ENCODE results near the gene SUSD1. TPM values are rescaled to one million over a fixed set of nuclear protein-coding genes. Genes with fewer than 3 reads are reported as not detected.
"Not testable (repeated sequence)": the region's sequence is repeated elsewhere in the genome, so short reads cannot be mapped to it uniquely, and the experiment has no call there.

The SUSD1 gene
- total and polyA plus RNA-seq, 8 donors, result 1.6 to 50.4 (median 21.1) TPM

GRCh38 chr9:112198646-112199045 lies 23.5 kb upstream of the SUSD1 start:
- Histone ChIP-seq H3K9me3 (no peaks in the 10 kb centered on the region), H3K4me3 (no peak overlapping the region), H3K4me1 (no peaks in the 10 kb centered on the region), H3K27me3 (no peaks in the 10 kb centered on the region), H3K36me3 (no peaks in the 10 kb centered on the region), H3K27ac (no peak overlapping the region)
- TF ChIP-seq CTCF (IDR thresholded peaks at IDR 0.05), result no peak
- no peak for TF ChIP-seq POLR2AphosphoS5 (IDR thresholded peaks at IDR 0.05)
- no peak for TF ChIP-seq POLR2A (IDR thresholded peaks at IDR 0.05)
- TF ChIP-seq EP300 (IDR thresholded peaks at IDR 0.05), result no peak
- DNase-seq, result peak in 1 of 2 donors; percentile 4
- intact Hi-C loops (cut with DNase I; ENCODE audit: low total_unique reads), result no loop called here
- WGBS, 5 donors, result 45 to 79% (median 68%) methylated on average over 4 of the region's 4 CpGs

GRCh38 chr9:112194969-112195431 lies 19.9 kb upstream of the SUSD1 start:
- Histone ChIP-seq H3K36me3 (no peaks in the 10 kb centered on the region), H3K4me3 (no peak overlapping the region), H3K27me3 (no peaks in the 10 kb centered on the region), H3K4me1 (no peaks in the 10 kb centered on the region), H3K9me3 (no peaks in the 10 kb centered on the region), H3K27ac (peak overlapping the region in 1 of 5 donors; percentile 34)
- WGBS, 5 donors, result 71 to 87% (median 77%) methylated on average over 4 of the region's 4 CpGs
- DNase-seq, result no peak
- no peak for TF ChIP-seq POLR2AphosphoS5 (IDR thresholded peaks at IDR 0.05)
- TF ChIP-seq CTCF (IDR thresholded peaks at IDR 0.05), result no peak
- TF ChIP-seq EP300 (IDR thresholded peaks at IDR 0.05), result no peak
- TF ChIP-seq POLR2A (IDR thresholded peaks at IDR 0.05), result no peak
- intact Hi-C loops (cut with DNase I; ENCODE audit: low total_unique reads), result no loop called here

- no peaks in the 10 kb centered on the region for H3K9me3 ChIP-seq
- H3K27me3 ChIP-seq, result no peaks in the 10 kb centered on the region
- H3K4me3 ChIP-seq, result no peak overlapping the region
- intact Hi-C loops (cut with DNase I; ENCODE audit: low total_unique reads), result no loop called here
- DNase-seq, result no peak
- TF ChIP-seq CTCF (IDR thresholded peaks at IDR 0.05), result no peak
- TF ChIP-seq POLR2A (IDR thresholded peaks at IDR 0.05), result no peak
- TF ChIP-seq POLR2AphosphoS5 (IDR thresholded peaks at IDR 0.05), result no peak
- no peak for TF ChIP-seq EP300 (IDR thresholded peaks at IDR 0.05)
- no peaks in the 10 kb centered on the region for H3K4me1 ChIP-seq
- WGBS, 5 donors, result 73 to 88% (median 85%) methylated on average over 6 of the region's 6 CpGs
- no peak overlapping the region for H3K27ac ChIP-seq
- H3K36me3 ChIP-seq, result no peaks in the 10 kb centered on the region
These were observed 18.6 kb upstream of the SUSD1 start for GRCh38 chr9:112193572-112194288.

GRCh38 chr9:112190320-112190719 lies 15.2 kb upstream of the SUSD1 start:
- H3K4me1 ChIP-seq; H3K27ac ChIP-seq; H3K27me3 ChIP-seq; intact Hi-C loops (cut with DNase I; ENCODE audit: low total_unique reads); H3K4me3 ChIP-seq; H3K36me3 ChIP-seq; DNase-seq; H3K9me3 ChIP-seq: not testable (repeated sequence)
- WGBS, 5 donors, result 95 to 100% (median 95%) methylated on average over 1 of the region's 1 CpG

DNA sequence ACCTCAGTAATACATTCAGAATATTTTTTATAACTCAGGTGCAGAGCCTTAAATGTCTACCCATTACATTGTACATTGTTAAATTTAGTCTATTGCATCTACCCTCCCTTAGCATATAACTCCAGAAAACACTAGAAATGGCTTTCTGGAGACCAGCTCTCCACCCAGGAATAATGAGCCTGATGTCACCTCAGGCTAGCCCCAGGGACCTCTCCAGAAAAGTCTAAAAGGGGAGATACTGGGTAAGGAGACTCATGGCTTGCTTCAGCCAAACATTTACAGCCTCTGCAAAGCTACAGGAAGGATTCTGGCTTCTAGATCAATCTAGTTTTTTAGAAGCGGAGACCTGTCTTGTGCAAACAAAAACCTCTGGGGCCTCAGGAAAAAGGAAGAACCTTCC lies 13.8 kb upstream of the SUSD1 start:
- 67 to 92% (median 89%) methylated on average over 1 of the region's 1 CpG for WGBS, 5 donors
- H3K36me3 ChIP-seq, result no peaks in the 10 kb centered on the region
- no peak for DNase-seq
- H3K27ac ChIP-seq, result no peak overlapping the region
- no peaks in the 10 kb centered on the region for H3K27me3 ChIP-seq
- intact Hi-C loops (cut with DNase I; ENCODE audit: low total_unique reads), result no loop called here
- TF ChIP-seq POLR2AphosphoS5 (IDR thresholded peaks at IDR 0.05) (no peak), EP300 (IDR thresholded peaks at IDR 0.05) (no peak)
- no peaks in the 10 kb centered on the region for H3K9me3 ChIP-seq
- no peak overlapping the region for H3K4me3 ChIP-seq
- H3K4me1 ChIP-seq, result no peaks in the 10 kb centered on the region

Data from stomach (tissue), 9 donors.